ENCODE results near the gene SCN9A.
"Not testable (repeated sequence)": the region's sequence is repeated elsewhere in the genome, so short reads cannot be mapped to it uniquely, and the experiment has no call there.

The SCN9A gene

DNA sequence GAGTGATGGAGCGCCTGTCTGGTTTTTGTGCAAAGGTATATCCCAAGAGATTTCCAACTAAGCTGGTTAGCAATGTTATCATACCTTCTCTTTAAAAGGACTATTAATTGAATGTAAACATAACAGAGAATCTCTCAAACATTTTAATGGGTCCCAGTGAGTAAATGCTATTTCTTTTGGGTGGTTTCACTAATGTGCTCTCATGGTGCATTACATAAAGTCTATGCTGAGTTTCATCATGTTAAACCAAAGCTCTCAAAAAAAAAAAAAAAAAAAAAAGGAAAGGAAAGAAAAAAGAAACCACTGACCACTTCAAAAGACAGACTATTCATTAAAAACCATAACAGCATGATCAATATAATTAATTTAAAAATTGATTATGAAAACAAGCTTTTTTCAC lies 128.8 kb downstream of the SCN9A start:
- DNase-seq (ENCODE audit: low read depth, low spot score), result no peak

DNA sequence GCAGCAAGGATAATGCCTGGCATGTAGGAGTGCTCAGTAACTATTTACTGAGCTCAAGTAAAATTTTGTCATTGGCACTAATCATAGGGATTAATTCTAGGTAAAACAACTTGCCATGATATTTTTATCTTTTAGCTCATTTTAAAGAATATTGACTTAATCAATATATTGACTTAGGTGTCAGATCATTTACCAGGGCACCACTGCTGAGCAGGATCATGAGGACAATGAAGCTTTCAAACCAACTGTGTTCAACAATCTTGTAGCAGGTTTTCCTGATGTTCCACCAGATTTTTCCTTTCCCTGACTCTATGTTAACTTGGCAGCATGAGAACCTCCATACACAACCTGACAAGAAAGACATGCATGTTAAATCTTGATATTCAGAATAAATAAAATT lies 133.4 kb downstream of the SCN9A start:
- no peak for DNase-seq (ENCODE audit: low read depth, low spot score)

DNA sequence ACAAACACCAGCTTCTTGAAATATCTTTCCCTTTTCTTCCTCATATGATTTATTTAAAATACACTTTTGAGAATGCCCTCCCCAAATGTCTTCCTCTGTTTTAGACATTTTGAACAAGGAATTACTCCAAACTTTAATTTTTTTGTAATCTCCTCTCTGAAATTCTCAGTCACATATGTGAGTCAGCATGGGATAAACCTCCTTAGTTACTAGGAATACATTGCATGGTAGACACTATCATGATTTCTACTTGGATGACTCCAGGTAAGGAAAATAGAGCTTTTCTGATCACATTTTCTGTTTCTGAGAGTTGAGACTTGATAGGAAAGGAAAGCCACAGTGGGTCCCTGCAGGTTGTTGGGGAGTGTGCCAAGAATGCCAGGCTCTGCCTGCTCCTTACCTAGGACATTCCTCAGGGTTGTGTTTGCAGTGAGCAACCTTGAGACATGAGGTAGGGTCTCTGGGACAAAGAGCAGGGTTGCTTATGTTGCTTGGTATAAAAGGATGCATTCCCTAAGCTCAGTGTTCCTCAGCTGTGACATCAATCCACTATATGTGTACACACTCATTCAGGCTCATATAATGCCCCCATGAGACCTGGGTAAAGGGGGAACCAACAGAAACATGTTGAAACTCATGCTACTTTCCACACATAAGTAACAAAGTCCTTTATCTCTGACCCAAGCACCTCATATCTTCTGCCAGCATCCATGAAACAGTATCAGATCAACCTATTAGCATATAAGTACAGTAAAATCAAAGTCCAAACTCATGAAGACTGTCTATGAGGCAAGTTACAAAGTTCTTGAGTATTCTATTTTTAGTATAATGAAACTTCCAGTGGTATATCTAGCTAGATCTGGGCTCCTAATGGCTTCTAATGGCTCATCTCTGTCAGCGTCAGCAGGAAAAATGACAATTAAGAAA lies 135.1 kb downstream of the SCN9A start:
- no peak for DNase-seq (ENCODE audit: low read depth, low spot score)

DNA sequence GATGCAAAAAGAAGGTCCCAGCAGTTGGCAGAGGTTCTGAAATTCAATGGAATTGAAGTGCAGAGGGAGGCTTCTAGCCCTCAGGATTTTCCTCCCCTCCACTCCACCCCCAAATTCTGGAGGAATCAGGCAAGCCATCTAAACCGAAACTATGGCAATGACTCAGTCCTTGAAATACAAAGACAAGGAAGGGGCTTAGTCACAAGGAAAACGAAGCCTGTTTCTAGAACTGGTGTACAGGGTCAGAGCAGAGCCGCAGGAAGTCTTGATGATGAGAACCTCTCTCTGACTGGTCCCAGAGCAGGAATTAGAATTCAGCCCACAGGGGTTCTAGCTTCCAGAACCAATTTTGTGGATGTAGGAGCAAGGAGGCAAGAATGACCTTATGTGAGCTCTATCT lies 136.2 kb downstream of the SCN9A start:
- DNase-seq (ENCODE audit: low read depth, low spot score), result no peak

DNA sequence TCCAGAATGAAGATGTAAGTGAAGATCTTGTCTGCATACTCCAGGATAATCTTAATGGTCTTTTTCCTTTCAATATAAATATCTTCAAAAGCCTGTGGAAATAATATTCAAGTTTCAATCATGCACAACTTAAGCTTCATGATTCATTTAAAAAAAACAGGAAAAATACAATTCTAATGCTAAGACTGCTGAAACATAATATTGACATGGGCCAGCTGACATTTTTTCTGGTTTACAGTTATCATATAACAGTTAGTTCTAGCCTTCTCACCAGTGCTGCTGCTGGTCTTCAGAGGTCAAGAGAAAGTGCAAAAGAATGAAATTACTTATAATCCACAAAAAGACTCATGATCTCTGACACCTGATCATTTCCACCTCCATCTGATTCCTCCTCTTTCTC lies 137.6 kb downstream of the SCN9A start:
- DNase-seq (ENCODE audit: low read depth, low spot score), result no peak

DNA sequence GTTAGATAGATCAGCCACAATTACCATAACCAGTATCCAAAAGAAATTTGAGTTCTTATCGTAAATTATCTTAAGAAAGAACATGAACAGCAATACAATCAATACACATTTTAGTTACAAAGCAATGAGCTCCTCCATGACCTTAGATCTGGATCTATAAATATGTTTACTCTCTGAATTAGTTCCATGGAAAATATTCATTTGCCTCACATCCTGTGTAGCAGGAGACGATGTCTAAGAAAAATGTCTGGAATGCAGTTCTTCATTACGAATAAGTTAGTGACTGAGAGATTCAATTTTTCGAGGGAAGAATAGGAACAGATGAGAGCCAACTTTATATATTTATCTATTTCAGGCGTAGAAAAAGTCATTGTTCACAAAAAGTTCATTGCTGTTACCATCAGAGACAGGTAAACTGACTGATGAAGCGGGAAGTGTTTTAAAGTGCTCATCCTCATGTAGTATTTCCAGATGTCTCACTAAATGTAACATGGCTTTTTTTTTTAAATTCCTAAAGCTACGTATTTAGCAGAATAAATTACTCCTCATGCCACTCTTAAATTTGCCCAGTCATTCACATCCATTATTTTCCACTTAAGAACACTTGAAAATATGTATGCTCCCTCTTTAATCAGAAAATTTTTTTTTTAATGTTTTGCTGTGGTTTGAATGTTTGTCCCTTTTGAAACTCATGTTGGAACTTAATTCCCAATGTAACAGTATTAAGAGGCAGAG lies 141.5 kb downstream of the SCN9A start:
- no peak for DNase-seq (ENCODE audit: low read depth, low spot score)

DNA sequence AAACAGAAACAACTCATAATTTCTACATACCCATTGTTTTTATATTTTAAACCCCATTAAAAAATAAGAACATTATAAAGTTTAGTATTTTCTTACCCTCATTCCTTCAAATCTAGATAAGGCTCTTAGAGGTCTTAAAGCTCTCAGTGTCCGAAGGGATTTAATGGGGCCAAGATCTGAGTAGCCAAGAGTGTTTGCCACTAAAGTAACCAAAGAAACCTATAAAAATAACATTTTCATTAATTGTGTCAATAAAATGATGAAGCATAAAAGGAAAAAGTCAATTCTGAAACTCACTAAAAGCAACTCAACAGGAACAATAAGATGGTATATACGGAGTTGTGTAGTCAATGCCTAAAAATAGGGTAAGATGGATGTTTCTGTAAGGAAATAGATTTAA lies 142.5 kb downstream of the SCN9A start:
- DNase-seq (ENCODE audit: low read depth, low spot score), result no peak

DNA sequence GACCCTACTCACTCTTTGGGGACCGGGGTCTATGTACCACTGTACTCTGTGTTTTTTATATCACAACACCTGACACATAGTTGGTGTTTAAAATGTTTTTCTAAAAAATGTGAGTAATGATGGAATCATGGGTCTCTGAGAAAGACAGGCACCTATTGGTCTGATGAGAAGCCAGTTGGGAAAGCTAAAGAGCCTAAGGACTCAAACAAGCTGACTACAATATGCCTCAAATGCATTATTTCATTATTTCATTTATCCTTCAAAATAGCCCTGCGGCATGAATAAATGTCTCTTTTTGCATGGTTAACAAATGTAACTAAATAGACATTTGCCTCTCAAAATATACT lies 145.0 kb downstream of the SCN9A start:
- DNase-seq (ENCODE audit: low read depth, low spot score), result no peak

DNA sequence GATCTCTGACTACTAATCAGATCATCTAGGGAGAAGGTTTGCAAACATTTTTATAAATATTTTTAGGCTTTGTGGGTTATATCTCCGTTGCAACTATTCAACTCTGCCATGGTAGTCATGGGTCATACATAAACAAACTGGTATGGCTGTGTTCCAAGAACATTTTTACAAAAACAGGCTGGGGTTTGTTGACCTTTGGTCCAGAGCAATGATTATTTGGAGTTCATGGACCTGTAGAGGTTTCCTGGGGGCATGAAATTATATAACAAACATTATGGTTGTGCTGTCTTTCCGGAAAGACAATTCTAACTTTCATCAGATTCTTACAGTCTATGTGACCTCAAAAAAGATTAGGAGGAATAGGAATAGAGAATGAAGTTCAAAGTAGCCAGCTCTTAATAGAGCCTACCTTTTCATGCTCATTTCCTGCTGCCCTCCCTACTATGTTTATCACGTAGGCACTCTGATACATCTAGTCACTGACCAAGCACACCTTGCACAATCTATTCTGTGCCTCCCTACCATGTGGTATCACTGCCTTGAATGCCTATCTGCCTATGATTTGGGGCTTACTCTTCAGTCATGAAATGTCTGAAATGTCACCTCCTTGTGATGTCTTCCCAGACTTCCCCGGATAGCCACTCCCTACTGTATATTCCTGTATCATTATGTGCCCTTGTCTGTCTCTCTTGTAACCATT lies 145.6 kb downstream of the SCN9A start:
- no peak for DNase-seq (ENCODE audit: low read depth, low spot score)

DNA sequence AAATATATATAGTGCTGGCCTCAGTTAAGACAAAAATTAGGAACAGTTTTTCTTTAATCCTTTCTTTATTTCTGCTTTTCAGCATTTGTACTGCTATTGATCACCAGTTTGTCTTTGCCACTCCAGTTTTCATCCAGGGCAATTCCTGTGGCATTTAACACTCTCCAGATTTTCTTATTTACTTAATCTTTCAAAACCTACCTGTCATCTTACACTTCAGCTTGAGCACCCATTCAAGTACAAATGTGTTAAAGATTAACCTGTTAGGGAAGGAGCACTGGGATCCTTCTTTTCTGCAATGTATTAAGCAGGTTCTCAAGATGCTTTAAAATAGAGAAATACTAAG lies 146.1 kb downstream of the SCN9A start:
- no peak for DNase-seq (ENCODE audit: low read depth, low spot score)

DNA sequence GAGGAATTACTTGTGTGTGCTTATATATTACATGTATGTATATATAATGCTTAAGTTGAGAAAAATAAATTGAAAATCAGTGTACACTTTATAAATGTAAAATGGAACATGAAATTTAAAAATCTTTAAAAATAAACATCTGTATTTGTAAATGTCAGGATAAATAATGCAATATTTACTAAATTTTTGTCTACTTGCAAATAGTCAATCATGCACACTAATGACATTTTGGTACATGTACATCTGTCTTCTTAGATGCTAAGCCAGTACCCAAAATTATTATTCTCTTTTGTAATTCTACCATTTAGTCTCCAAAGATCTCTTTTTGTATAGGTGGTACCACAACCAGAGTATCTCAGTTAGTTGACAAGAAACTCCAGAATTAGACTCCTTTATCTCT lies 151.5 kb downstream of the SCN9A start:
- DNase-seq (ENCODE audit: low read depth, low spot score), result no peak

DNA sequence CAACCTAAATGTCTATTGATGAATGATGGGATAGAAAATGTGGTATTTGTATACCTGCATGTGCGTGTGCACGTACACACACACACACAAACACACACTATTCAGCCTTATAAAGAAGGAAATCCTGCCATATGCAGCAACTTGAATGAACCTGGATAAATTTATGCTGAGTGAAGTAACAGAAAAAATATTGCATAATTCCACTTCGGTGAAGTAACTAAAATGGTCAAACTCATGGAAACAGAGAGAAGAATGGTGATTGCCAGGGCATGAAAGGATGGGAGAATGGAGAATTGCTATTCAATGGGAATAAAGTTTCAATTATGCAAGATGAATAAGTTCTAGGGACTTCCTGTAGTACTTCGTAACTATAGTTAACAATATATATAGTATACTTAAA lies 152.4 kb downstream of the SCN9A start:
- DNase-seq (ENCODE audit: low read depth, low spot score), result no peak

DNA sequence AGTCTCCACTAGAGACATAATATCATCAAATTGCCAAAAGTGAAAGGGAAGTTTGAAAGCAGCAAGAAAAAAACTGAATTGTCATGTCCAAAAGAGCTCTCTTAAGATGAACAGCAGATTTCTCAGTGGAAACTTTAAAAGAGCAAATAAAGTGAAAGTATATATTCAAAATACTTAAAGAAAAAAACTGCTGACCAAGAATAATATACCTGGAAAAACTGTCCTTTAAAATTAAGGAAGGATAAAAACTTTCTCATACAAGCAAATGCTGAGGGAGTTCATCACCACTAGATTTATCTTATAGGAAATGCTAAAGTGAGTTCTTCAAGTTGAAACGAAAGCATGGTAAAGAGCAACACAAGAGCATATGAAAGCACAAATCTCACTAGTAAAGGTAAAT lies 164.7 kb downstream of the SCN9A start:
- DNase-seq (ENCODE audit: low read depth, low spot score), result no peak

DNA sequence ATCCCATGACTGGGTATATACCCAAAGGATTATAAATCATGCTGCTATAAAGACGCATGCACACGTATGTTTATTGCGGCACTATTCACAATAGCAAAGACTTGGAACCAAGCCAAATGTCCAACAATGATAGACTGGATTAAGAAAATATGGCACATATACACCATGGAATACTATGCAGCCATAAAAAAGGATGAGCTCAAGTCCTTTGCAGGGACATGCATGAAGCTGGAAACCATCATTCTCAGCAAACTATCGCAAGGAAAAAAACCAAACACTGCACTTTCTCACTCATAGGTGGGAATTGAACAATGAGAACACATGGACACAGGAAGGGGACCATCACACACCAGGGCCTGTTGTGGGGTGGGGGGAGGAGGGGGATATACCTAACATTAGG lies 165.8 kb downstream of the SCN9A start:
- DNase-seq (ENCODE audit: low read depth, low spot score), result not testable (repeated sequence)

DNA sequence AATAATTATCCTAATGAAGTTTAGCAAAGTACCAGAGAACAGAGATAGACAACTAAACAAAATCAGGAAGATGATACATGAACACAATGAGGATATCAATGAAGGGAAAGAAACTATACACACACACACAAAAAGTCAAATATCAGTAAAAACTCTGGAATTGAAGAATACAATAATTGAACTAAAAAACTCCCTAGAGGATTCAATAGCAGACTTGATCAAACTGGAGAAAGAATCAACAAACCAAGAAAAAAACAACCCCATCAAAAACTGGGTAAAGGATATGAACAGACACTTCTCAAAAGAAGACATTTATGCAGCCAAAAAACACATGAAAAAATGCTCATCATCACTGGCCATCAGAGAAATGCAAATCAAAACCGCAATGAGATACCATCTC lies 166.4 kb downstream of the SCN9A start:
- not testable (repeated sequence) for DNase-seq (ENCODE audit: low read depth, low spot score)

DNA sequence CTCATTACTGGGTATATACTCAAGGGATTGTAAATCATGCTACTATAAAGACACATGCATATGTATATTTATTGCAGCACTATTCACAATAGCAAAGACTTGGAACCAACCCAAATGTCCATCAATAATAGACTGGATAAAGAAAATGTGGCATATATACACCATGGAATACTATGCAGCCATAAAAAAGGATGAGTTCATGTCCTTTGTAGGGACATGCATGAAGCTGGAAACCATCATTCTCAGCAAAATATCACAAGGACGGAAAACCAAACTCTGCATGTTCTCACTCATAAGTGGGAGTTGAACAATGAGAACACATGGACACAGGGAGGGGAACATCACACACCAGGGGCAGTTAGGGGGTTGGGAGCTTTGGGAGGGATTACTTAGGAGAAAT lies 169.6 kb downstream of the SCN9A start:
- not testable (repeated sequence) for DNase-seq (ENCODE audit: low read depth, low spot score)

DNA sequence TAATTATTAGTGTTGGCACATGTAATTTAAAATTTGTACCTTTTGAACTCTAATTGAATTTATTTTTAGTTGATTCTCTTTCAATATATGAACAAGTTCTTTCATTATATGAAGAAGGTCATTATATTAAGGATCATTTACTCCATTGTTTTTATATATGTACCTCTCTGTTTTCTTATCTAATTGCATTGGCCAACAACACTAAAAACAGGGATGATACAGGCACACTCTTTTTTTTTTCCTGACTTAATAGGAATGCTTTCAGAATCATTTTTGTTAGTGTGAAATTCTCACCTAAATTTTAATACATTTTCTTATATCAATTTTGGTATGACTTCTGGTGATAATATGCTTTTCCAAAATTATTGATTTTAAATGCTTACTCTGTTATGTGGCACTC lies 173.0 kb downstream of the SCN9A start:
- no peak for DNase-seq (ENCODE audit: low read depth, low spot score)

DNA sequence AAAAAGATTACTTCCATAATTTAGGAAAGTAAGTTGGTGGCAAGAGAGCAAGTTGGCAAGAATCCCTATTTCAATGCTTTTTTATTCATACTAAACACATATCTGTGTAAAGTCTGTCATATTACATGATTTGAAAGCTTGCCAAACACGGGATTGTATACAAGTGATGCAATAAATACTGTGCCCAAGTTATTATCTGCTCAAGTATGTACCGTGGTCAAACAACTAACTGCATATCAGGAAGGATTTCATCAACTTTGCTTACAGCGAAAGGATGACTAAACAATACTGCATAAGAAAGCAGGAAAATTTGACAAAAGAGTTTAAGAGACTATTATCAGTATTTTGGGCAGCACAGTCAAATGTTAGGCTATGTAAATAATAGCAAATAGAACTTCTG lies 178.3 kb downstream of the SCN9A start:
- DNase-seq (ENCODE audit: low read depth, low spot score), result no peak

DNA sequence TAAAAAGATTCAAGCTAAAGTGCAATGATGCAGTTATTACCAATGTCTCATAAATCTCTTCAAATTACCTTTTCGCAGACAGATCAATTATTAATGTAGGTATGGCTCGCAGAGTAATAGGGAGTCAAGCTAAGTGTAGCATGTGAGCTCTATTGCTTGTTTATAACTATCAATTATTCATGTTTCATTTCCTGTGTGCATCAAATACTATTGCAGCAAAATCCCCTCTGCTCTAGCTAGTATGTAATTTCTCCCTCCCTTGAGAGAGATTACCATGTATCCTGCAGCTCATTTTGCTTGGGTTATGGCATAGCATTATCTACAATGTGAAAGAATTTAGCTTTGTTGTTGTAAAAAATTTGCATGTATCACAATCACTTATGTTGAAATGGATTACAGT lies 182.3 kb downstream of the SCN9A start:
- no peak for DNase-seq (ENCODE audit: low read depth, low spot score)

DNA sequence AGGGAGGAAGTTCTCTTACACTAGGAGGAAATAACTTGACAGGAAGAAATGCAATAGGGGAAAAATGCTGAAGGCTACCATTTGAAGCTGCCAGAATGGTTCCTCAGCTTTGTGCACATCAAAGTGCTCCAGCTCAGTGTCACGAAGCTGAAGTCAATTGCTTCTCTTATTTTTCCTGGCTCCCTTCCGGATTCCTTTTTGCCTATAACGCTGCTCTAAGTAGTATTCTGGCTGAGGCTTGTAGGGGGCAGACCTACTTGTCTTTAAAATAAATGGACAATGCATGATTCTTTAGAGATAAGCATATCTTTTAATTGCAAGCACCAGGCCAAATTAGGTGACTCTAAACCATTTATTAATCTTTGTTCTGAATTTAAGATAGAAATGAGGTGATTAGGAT lies 187.7 kb downstream of the SCN9A start:
- no peak for DNase-seq (ENCODE audit: low read depth, low spot score)

DNA sequence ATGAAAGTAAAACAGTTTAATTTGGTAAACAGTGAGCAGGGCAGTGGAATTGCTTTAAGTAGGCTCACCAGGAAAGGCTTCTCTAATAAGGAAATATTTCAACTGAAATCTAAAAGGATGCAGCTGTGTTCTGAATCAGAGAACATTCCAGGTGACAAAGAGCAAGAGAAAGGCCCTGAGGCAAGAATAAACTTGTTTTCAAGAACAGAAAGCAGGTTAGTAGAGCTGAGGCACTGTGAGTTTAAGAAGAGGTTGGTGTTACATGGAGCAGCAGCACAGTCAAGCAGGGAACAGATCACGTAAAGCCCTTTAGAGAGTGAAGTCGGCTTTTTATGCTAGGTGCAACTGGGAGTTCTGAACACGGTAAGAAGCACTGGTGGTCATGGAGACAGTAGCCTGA lies 191.0 kb downstream of the SCN9A start:
- DNase-seq (ENCODE audit: low read depth, low spot score), result no peak

DNA sequence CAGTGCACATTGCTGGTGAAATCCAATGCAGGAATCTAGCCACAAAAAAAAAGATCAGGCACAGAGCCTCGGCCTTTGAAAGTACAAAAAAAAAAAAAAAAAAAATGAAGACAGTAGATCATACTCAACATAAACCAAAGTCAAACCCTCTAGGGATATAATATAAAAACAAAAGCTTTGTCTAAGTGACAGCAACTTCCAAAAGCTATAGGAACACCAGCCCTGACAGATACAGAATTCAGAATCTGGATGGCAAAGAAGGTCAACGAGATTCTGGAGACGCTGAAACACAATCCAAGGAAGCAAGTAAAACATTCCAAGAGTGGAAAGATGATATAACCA lies 194.0 kb downstream of the SCN9A start:
- DNase-seq (ENCODE audit: low read depth, low spot score), result no peak

Measured in activated naive CD8-positive, alpha-beta T cell treated with anti-CD3 and anti-CD28 coated beads, Interleukin-2, amount 50 U/mL, for 16 hours (primary cell).